A673 (cell line): ENCODE measurements around the gene EPB41L4A.

ENCODE experiments used
- CTCF ChIP-seq: fragments of 300-800, 200-600 bp; sonication (generic); conservative IDR thresholded peaks from 2 replicates; pipeline ENCODE4 v1.5.1; 2017; ENCODE audit warnings: low read depth, mild to moderate bottlenecking, antibody characterized with exemption, low read length, moderate library complexity, mixed read lengths
- EZH2 ChIP-seq: fragments of 200-600 bp; sonication (generic); IDR thresholded peaks from 2 replicates; pipeline ENCODE4 v1.6.1; 2017; ENCODE audit warnings: borderline replicate concordance, low read depth, mild to moderate bottlenecking, mixed read lengths, antibody characterized with exemption, low read length; ENCODE audit not compliant: poor library complexity, severe bottlenecking

- no peak for TF ChIP-seq CTCF
- no peak for TF ChIP-seq EZH2
These were observed 48.4 kb upstream of the EPB41L4A start for GRCh38 chr5:112467485-112467884.
